Peyer's patch (tissue), 4 donors: ENCODE data around the gene DNAI7.

Experiments
- CTCF ChIP-seq, 6 experiments: fragments of 450-650 bp in 4 of 6; fragments of 200-600 bp in 2 of 6; sonication (generic) in 1 of 6; IDR thresholded peaks; one replicate each; pipeline ENCODE4 v1.5.1; 2017 to 2019; ENCODE audit warnings: antibody characterized with exemption in 6 of 6, mild to moderate bottlenecking in 3 of 6, moderate library complexity in 1 of 6
- POLR2A ChIP-seq, 2 donors: fragments of 450-650 bp; IDR thresholded peaks; one replicate each; pipeline ENCODE4 v1.5.1; 2017; ENCODE audit warnings: antibody characterized with exemption in 2 of 2, mild to moderate bottlenecking in 2 of 2, moderate library complexity in 2 of 2

- TF ChIP-seq CTCF (IDR thresholded peaks at IDR 0.05) (no peak), POLR2A (IDR thresholded peaks at IDR 0.05) (no peak)
These were observed 5.7 kb upstream of the DNAI7 start for GRCh38 chr12:25200703-25201102.
